Naive thymus-derived CD4-positive, alpha-beta T cell (primary cell): ENCODE measurements around the gene AGPAT4. TPM values are rescaled to one million over a fixed set of nuclear protein-coding genes. Genes with fewer than 3 reads are reported as not detected.

ENCODE experiments used
- ATAC-seq: fragments of 150-1000 bp; cut with Tn5 transposase; 2 replicates; pipeline ENCODE4 v1.10.0; 2021; ENCODE audit warnings: mild to moderate bottlenecking, moderate library complexity
- CTCF ChIA-PET: fragments of 350-600 bp; sonication (Branson Sonifier 250); formaldehyde crosslinking; loops from one replicate; lab custom pipeline; 2021; ENCODE audit warnings: antibody characterized with exemption; lab: Charles Lee
- POLR2A ChIA-PET: fragments of 350-600 bp; sonication (Branson Sonifier 250); formaldehyde crosslinking; loops from one replicate; lab custom pipeline; 2021; ENCODE audit warnings: antibody characterized with exemption, inconsistent platforms; lab: Charles Lee
- DNase-seq, 9 donors: peaks; one replicate each; pipeline versions ENCODE4 v3.0.0 to v3.0.0-alpha.2; 2020 to 2022; ENCODE audit warnings: mixed read lengths in 1 of 9
- H3K27ac ChIP-seq: one replicate; pipeline ENCODE4 v1.7.0; 2013; ENCODE audit warnings: mild to moderate bottlenecking, low read depth, low read length, moderate library complexity
- H3K27me3 ChIP-seq, 2 donors: one replicate each; pipeline ENCODE4 v1.7.0; 2013; ENCODE audit warnings: low read length in 2 of 2, mild to moderate bottlenecking in 2 of 2, moderate library complexity in 2 of 2; ENCODE audit not compliant: control insufficient read depth in 2 of 2, insufficient read depth in 2 of 2
- H3K36me3 ChIP-seq, 3 experiments: 1 replicate in 2 of 3; 2 replicates in 1 of 3; pipeline ENCODE4 v1.7.0; 2013; ENCODE audit warnings: low read length in 3 of 3, mild to moderate bottlenecking in 3 of 3, moderate library complexity in 1 of 3; ENCODE audit not compliant: insufficient read depth in 3 of 3, control insufficient read depth in 2 of 3
- H3K4me1 ChIP-seq, 2 donors: one replicate each; pipeline ENCODE4 v1.7.0; 2013; ENCODE audit warnings: low read length in 2 of 2, mild to moderate bottlenecking in 2 of 2, moderate library complexity in 1 of 2; ENCODE audit not compliant: control insufficient read depth in 2 of 2, insufficient read depth in 2 of 2
- H3K4me3 ChIP-seq: 2 replicates; pipeline ENCODE4 v1.7.0; 2013; ENCODE audit warnings: mild to moderate bottlenecking, low read length
- H3K9me3 ChIP-seq, 3 experiments: 1 replicate in 2 of 3; 2 replicates in 1 of 3; pipeline ENCODE4 v1.7.0; 2013; ENCODE audit warnings: low read length in 3 of 3; ENCODE audit not compliant: control insufficient read depth in 2 of 3
- H3K27ac Mint-ChIP-seq, 9 donors: one replicate each; pipeline ENCODE4 v1.8.0; 2020 to 2022; ENCODE audit warnings: mixed read lengths in 9 of 9, mild to moderate bottlenecking in 8 of 9, moderate library complexity in 5 of 9, inconsistent platforms in 2 of 9
- H3K27me3 Mint-ChIP-seq, 5 donors: one replicate each; pipeline ENCODE4 v1.8.0; 2021 to 2022; ENCODE audit warnings: mixed read lengths in 5 of 5, mild to moderate bottlenecking in 1 of 5
- H3K36me3 Mint-ChIP-seq, 5 donors: one replicate each; pipeline ENCODE4 v1.8.0; 2020 to 2022; ENCODE audit warnings: mixed read lengths in 5 of 5, mild to moderate bottlenecking in 3 of 5, inconsistent platforms in 1 of 5
- H3K4me1 Mint-ChIP-seq, 7 donors: one replicate each; pipeline ENCODE4 v1.8.0; 2020 to 2022; ENCODE audit warnings: mixed read lengths in 7 of 7, mild to moderate bottlenecking in 3 of 7, inconsistent platforms in 1 of 7
- H3K4me3 Mint-ChIP-seq, 10 donors: one replicate each; pipeline ENCODE4 v1.8.0; 2020 to 2022; ENCODE audit warnings: mild to moderate bottlenecking in 10 of 10, mixed read lengths in 10 of 10, moderate library complexity in 6 of 10, inconsistent platforms in 2 of 10
- H3K9me3 Mint-ChIP-seq, 11 donors: one replicate each; pipeline ENCODE4 v1.8.0; 2020 to 2022; ENCODE audit warnings: mixed read lengths in 11 of 11, mild to moderate bottlenecking in 4 of 11, inconsistent platforms in 1 of 11, moderate library complexity in 1 of 11
- intact Hi-C, 2 donors: fragments of 100-400 bp; cut with micrococcal nuclease; formaldehyde crosslinking; loops; one replicate each; pipeline ENCODE4 v1.15.1; 2023
- polyA plus RNA-seq, 2 donors: library from polyadenylated mRNA; unstranded; fragments of 300-500 nt; fragmentation: Illumina TruSeq; gene quantifications; one replicate each; pipeline ENCODE4 v1.2.3, GENCODE V29; 2021
- total RNA-seq, 6 experiments: library from RNA in 5 of 6; stranded (reverse) in 5 of 6; gene quantifications; 1 replicate in 5 of 6; 2 replicates in 1 of 6; pipeline ENCODE4 v1.2.3 and lab custom pipeline; 2021 to 2026

AGPAT4 gene
- total and polyA plus RNA-seq, 7 experiments from 2014 or later: 1.1 to 16.2 (median 2.4) TPM

- Histone ChIP-seq H3K27ac (no peak overlapping the region), H3K27me3 (no peaks in the 10 kb centered on the region), H3K9me3 (no peaks in the 10 kb centered on the region), H3K36me3 (no peaks in the 10 kb centered on the region), H3K4me3 (no peak overlapping the region), H3K4me1 (no peaks in the 10 kb centered on the region)
- H3K27me3 Mint-ChIP-seq: no peaks in the 10 kb centered on the region
- POLR2A ChIA-PET: no interaction called here
- no peak overlapping the region for H3K4me3 Mint-ChIP-seq
- DNase-seq (no peak), ATAC-seq (peak; percentile 67)
- no peaks in the 10 kb centered on the region for H3K9me3 Mint-ChIP-seq
- H3K36me3 Mint-ChIP-seq: peaks cover 0 to 22% (median 0%) of the 10 kb centered on the region in 5 donors
- H3K4me1 Mint-ChIP-seq: peaks cover 0 to 1% (median 0%) of the 10 kb centered on the region in 7 donors
- peak overlapping the region in 3 of 9 donors; percentile 11 to 60 (median 14) for H3K27ac Mint-ChIP-seq
- CTCF ChIA-PET: no interaction called here
- intact Hi-C loops: no loop called here
These were observed 137.9 kb downstream of the AGPAT4 start for GRCh38 chr6:161135695-161136591.

DNA sequence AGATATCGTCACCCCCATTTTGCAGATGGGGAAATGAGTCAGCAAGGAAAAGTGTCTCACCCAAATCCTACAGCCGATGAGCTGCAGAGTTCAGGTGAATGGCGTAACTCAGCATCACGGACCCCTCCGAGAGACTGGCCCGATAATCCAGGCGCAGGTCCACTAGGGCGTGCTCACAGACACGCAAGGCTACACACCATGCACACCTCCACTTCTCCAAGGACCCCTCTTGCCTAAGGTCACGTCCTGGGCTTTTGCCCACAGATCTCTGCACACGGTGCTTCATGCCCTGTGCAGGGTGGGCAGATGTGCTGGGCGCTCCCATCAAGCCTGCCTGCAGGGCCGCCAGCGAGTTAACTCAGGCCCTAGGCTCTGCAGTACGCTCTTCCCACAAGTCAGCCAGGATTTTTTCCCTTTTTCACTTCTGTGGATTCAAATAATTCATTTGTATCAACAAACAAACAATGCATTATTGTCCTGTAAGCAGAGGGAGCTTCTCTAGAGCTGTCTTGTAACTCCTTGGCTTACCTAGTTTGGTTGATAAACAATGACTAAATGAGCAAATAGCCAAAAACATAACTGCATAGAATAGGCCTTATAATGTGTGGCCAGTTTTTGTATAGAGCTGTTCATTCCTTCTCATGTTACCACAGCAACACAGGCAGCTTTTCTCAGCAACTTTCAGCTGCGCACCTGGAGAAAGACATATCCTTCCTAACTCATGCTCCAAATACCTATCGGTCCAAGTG, 139.1 kb downstream of the AGPAT4 start:
- CTCF ChIA-PET: no interaction called here

DNA sequence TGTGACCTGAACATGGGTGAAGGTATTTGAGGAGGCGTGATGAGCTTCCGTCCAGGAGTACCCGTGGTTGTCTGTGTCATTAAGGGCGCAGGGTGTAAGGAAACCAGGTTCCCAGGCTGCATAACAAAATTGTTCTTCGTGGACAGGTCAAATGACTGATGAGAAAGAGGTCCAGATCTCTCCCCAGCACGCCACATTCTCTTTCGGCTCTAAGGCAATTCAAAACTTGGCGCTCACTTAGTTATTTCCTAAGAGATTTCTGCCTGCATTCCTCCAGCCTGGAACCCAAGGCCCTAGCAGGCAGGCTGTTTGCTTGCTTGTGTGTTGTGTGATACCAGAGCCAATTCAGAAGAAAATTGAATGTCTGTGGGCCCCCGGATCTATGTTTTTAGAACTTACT, 139.9 kb downstream of the AGPAT4 start:
- Mint-ChIP-seq H3K4me3 (no peak overlapping the region), H3K36me3 (peaks cover 0 to 22% (median 5%) of the 10 kb centered on the region in 5 donors), H3K27ac (peak overlapping the region in 3 of 9 donors; percentile 9 to 55 (median 19)), H3K27me3 (no peaks in the 10 kb centered on the region), H3K9me3 (peaks cover 0 to 2% (median 0%) of the 10 kb centered on the region in 11 donors), H3K4me1 (peaks cover 0 to 6% (median 3%) of the 10 kb centered on the region in 7 donors)
- intact Hi-C loops: no loop called here
- CTCF ChIA-PET: no interaction called here
- no peak overlapping the region for H3K27ac ChIP-seq
- no peaks in the 10 kb centered on the region for H3K4me1 ChIP-seq
- H3K9me3 ChIP-seq: no peaks in the 10 kb centered on the region
- no peaks in the 10 kb centered on the region for H3K36me3 ChIP-seq
- no peak for DNase-seq
- ATAC-seq: no peak
- POLR2A ChIA-PET: no interaction called here
- H3K27me3 ChIP-seq: no peaks in the 10 kb centered on the region
- H3K4me3 ChIP-seq: no peak overlapping the region

More for the DNA sequence above, 139.1 kb downstream of the AGPAT4 start:
- ATAC-seq: no peak
- no peaks in the 10 kb centered on the region for H3K4me1 ChIP-seq
- H3K27ac ChIP-seq: no peak overlapping the region
- no peak overlapping the region for H3K4me3 ChIP-seq
- no peaks in the 10 kb centered on the region for H3K9me3 ChIP-seq
- H3K27ac Mint-ChIP-seq: peak overlapping the region in 3 of 9 donors; percentile 4 to 51 (median 47)
- no peaks in the 10 kb centered on the region for H3K27me3 ChIP-seq
- no peak overlapping the region for H3K4me3 Mint-ChIP-seq
- peaks cover 0 to 1% (median 0%) of the 10 kb centered on the region in 7 donors for H3K4me1 Mint-ChIP-seq
- H3K9me3 Mint-ChIP-seq: peaks cover 0 to under 1% (median 0%) of the 10 kb centered on the region in 11 donors
- no peaks in the 10 kb centered on the region for H3K27me3 Mint-ChIP-seq
- DNase-seq: no peak
- intact Hi-C loops: no loop called here
- no peaks in the 10 kb centered on the region for H3K36me3 ChIP-seq
- H3K36me3 Mint-ChIP-seq: peaks cover 0 to 22% (median 5%) of the 10 kb centered on the region in 5 donors
- POLR2A ChIA-PET: no interaction called here

DNA sequence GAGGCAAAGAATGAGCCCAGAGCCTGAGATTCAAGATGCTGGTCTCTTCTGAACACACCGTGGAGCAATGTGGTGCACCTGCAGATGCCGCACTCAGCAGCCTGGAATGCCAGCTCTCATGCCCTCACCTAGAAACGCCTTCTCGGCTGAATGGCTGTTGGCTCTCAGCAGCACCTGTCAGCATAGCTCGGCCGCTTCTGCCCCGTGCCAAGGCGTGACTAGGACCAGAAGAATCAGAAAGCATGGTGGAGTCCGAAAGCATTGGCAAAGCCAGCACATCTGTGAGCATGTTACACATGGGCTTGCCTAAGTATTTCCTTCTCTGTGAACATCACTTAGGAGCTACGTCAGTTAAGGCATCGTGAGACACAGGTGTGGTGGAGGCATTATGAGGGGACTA, 141.5 kb downstream of the AGPAT4 start:
- no peak for ATAC-seq
- Histone ChIP-seq H3K27me3 (no peaks in the 10 kb centered on the region), H3K36me3 (peaks cover 0 to 5% (median 0%) of the 10 kb centered on the region in 3 experiments), H3K27ac (no peak overlapping the region), H3K4me1 (no peaks in the 10 kb centered on the region), H3K9me3 (no peaks in the 10 kb centered on the region), H3K4me3 (no peak overlapping the region)
- CTCF ChIA-PET: no interaction called here
- POLR2A ChIA-PET: no interaction called here
- Mint-ChIP-seq H3K36me3 (peaks cover 4 to 28% (median 11%) of the 10 kb centered on the region in 5 donors), H3K4me1 (peaks cover 9 to 20% (median 17%) of the 10 kb centered on the region in 7 donors), H3K27ac (peak overlapping the region in 1 of 9 donors; percentile 4), H3K4me3 (no peak overlapping the region), H3K9me3 (peaks cover 0 to 2% (median 0%) of the 10 kb centered on the region in 11 donors), H3K27me3 (no peaks in the 10 kb centered on the region)
- intact Hi-C loops: no loop called here
- DNase-seq: no peak

GRCh38 chr6:161130967-161131766, 142.7 kb downstream of the AGPAT4 start:
- peak overlapping the region in 1 of 9 donors; percentile 19 for H3K27ac Mint-ChIP-seq
- H3K27me3 Mint-ChIP-seq: no peaks in the 10 kb centered on the region
- Histone ChIP-seq H3K4me3 (no peak overlapping the region), H3K27ac (no peak overlapping the region), H3K4me1 (no peaks in the 10 kb centered on the region), H3K27me3 (no peaks in the 10 kb centered on the region), H3K9me3 (no peaks in the 10 kb centered on the region), H3K36me3 (peaks cover 0 to 5% (median 0%) of the 10 kb centered on the region in 3 experiments)
- peaks cover 5 to 33% (median 18%) of the 10 kb centered on the region in 5 donors for H3K36me3 Mint-ChIP-seq
- H3K4me3 Mint-ChIP-seq: no peak overlapping the region
- ChIA-PET CTCF (no interaction called here), POLR2A (no interaction called here)
- intact Hi-C loops: no loop called here
- peaks cover 9 to 24% (median 19%) of the 10 kb centered on the region in 7 donors for H3K4me1 Mint-ChIP-seq
- H3K9me3 Mint-ChIP-seq: peaks cover 0 to 3% (median 0%) of the 10 kb centered on the region in 11 donors
- no peak for ATAC-seq
- DNase-seq: no peak

DNA sequence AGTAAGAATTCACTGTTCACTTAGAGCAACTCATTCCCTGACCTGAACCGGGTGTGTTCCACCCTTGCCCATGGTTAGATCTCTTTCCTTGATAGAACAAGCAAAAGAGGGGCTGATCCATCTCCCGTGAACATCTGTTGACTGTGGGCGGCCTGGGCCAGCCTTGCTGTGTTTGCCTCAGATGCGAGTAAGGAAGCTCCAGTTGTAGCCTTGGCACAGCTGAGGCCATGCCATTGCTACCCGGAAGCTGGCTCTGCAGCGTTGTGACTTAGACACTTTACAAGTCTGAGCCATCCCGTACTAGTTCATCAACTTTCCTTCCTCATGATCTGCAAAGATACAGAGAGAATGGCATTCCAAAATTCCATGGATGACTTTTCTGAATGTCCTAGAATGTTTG, 143.3 kb downstream of the AGPAT4 start:
- intact Hi-C loops: no loop called here
- CTCF ChIA-PET: no interaction called here
- H3K36me3 ChIP-seq: peaks cover 0 to 7% (median 0%) of the 10 kb centered on the region in 3 experiments
- no peak overlapping the region for H3K4me3 ChIP-seq
- H3K27ac ChIP-seq: no peak overlapping the region
- H3K4me1 ChIP-seq: no peaks in the 10 kb centered on the region
- Mint-ChIP-seq H3K27ac (peak overlapping the region in 1 of 9 donors; percentile 43), H3K4me1 (peaks cover 9 to 24% (median 19%) of the 10 kb centered on the region in 7 donors), H3K9me3 (peaks cover 0 to 7% (median 0%) of the 10 kb centered on the region in 11 donors), H3K36me3 (peaks cover 5 to 39% (median 25%) of the 10 kb centered on the region in 5 donors), H3K27me3 (no peaks in the 10 kb centered on the region), H3K4me3 (no peak overlapping the region)
- ATAC-seq (no peak), DNase-seq (no peak)
- H3K9me3 ChIP-seq: no peaks in the 10 kb centered on the region
- POLR2A ChIA-PET: no interaction called here
- H3K27me3 ChIP-seq: no peaks in the 10 kb centered on the region
